Left lung (tissue), 10 donors: ENCODE measurements around the gene MIEF2. TPM values are rescaled to one million over a fixed set of nuclear protein-coding genes. Genes with fewer than 3 reads are reported as not detected.

Experiments
- ATAC-seq: fragments of 200-7000 bp; cut with Tn5 transposase; one replicate; pipeline ENCODE4 v1.9.1; 2020; ENCODE audit warnings: moderate library complexity
- DNase-seq, 4 donors: peaks; one replicate each; pipeline ENCODE4 v3.0.0-alpha.2; 2013 to 2020
- H3K27ac ChIP-seq, 2 donors: fragments of 200-600 bp; sonication (generic) in 1 of 2; one replicate each; pipeline versions ENCODE4 v1.5.0 to v1.8.0; 2020 to 2021
- H3K27me3 ChIP-seq, 2 donors: fragments of 200-600 bp; sonication (generic) in 1 of 2; one replicate each; pipeline versions ENCODE4 v1.5.0 to v1.8.0; 2020 to 2021
- H3K36me3 ChIP-seq, 2 donors: fragments of 200-600 bp; sonication (generic) in 1 of 2; one replicate each; pipeline versions ENCODE4 v1.5.0 to v1.8.0; 2020 to 2021
- H3K4me1 ChIP-seq, 2 donors: fragments of 200-600 bp; one replicate each; pipeline ENCODE4 v1.8.0; 2021
- H3K4me3 ChIP-seq, 2 donors: fragments of 200-600 bp; sonication (generic) in 1 of 2; one replicate each; pipeline versions ENCODE4 v1.5.0 to v1.8.0; 2020 to 2021; ENCODE audit warnings: mild to moderate bottlenecking in 1 of 2
- H3K9me3 ChIP-seq, 2 donors: fragments of 200-600 bp; sonication (generic) in 1 of 2; one replicate each; pipeline versions ENCODE4 v1.5.0 to v1.8.0; 2020 to 2021
- CTCF ChIP-seq, 2 donors: fragments of 200-600 bp; sonication (generic) in 1 of 2; IDR thresholded peaks; one replicate each; pipeline versions ENCODE4 v1.5.0 to v1.8.0; 2021; ENCODE audit warnings: antibody characterized with exemption in 2 of 2
- intact Hi-C, 2 donors: fragments of 100-400 bp; cut with DNase I; formaldehyde crosslinking; loops; one replicate each; pipeline versions ENCODE4 v1.11.2 to v1.14.2; 2022
- polyA plus RNA-seq, 6 donors: library from polyadenylated mRNA; unstranded; fragments of 120-200 nt; gene quantifications; one replicate each; pipeline ENCODE4 v1.2.1, GENCODE V29; 2013; ENCODE audit not compliant: insufficient read length in 6 of 6
- total RNA-seq, 2 donors: library from RNA; stranded (reverse); fragmentation: NEBNext Ultra II Directional; extraction: Animal tissue kit (Norgen Biotek cat#: 25700); gene quantifications; one replicate each; pipeline ENCODE4 v1.2.1, GENCODE V29; 2021
- donor health status: DM: no; HTN: yes; CAD: no.
- donor health status: DM: no; HTN: no; CAD: no.

Gene MIEF2
- total and polyA plus RNA-seq, 8 donors, result 8.3 to 16.3 (median 11.1) TPM

GRCh38 chr17:18245038-18245776 lies 15.3 kb upstream of the MIEF2 start:
- Histone ChIP-seq H3K4me3 (no peak overlapping the region), H3K9me3 (no peaks in the 10 kb centered on the region), H3K36me3 (peaks cover 0 to 95% of the 10 kb centered on the region in 2 donors), H3K4me1 (peaks cover 0 to 17% of the 10 kb centered on the region in 2 donors), H3K27ac (no peak overlapping the region), H3K27me3 (no peaks in the 10 kb centered on the region)
- ATAC-seq, result no peak
- intact Hi-C loops, result no loop called here
- no peak for TF ChIP-seq CTCF (IDR thresholded peaks at IDR 0.05)
- no peak for DNase-seq

GRCh38 chr17:18246109-18246725 lies 14.2 kb upstream of the MIEF2 start:
- intact Hi-C loops, result no loop called here
- H3K4me1 ChIP-seq, result peaks cover 0 to 17% of the 10 kb centered on the region in 2 donors
- no peak overlapping the region for H3K4me3 ChIP-seq
- no peak for ATAC-seq
- TF ChIP-seq CTCF (IDR thresholded peaks at IDR 0.05), result no peak
- H3K9me3 ChIP-seq, result no peaks in the 10 kb centered on the region
- H3K36me3 ChIP-seq, result peaks cover 0 to 96% of the 10 kb centered on the region in 2 donors
- H3K27me3 ChIP-seq, result no peaks in the 10 kb centered on the region
- H3K27ac ChIP-seq, result no peak overlapping the region
- no peak for DNase-seq

- Histone ChIP-seq H3K36me3 (peaks cover 0 to 96% of the 10 kb centered on the region in 2 donors), H3K27me3 (no peaks in the 10 kb centered on the region), H3K4me3 (peak overlapping the region in 1 of 2 donors; percentile 13), H3K4me1 (peaks cover 0 to 17% of the 10 kb centered on the region in 2 donors), H3K9me3 (no peaks in the 10 kb centered on the region), H3K27ac (no peak overlapping the region)
- ATAC-seq (peak; percentile 88), DNase-seq (peak in 3 of 4 donors; percentile 23 to 71 (median 68))
- TF ChIP-seq CTCF (IDR thresholded peaks at IDR 0.05), result no peak
- intact Hi-C loops, result no loop called here
Measured at GRCh38 chr17:18246880-18247612, 13.4 kb upstream of the MIEF2 start.

- DNase-seq (no peak), ATAC-seq (peak; percentile 1)
- Histone ChIP-seq H3K9me3 (no peaks in the 10 kb centered on the region), H3K36me3 (peaks cover 0 to 97% of the 10 kb centered on the region in 2 donors), H3K27ac (peak overlapping the region in 1 of 2 donors; percentile 33), H3K27me3 (no peaks in the 10 kb centered on the region), H3K4me1 (peaks cover 0 to 17% of the 10 kb centered on the region in 2 donors), H3K4me3 (no peak overlapping the region)
- no peak for TF ChIP-seq CTCF (IDR thresholded peaks at IDR 0.05)
- intact Hi-C loops, result no loop called here
Measured at GRCh38 chr17:18247613-18248001, 12.9 kb upstream of the MIEF2 start.

GRCh38 chr17:18248300-18248731 lies 12.1 kb upstream of the MIEF2 start:
- Histone ChIP-seq H3K4me3 (no peak overlapping the region), H3K27me3 (no peaks in the 10 kb centered on the region), H3K27ac (peak overlapping the region in 1 of 2 donors; percentile 33), H3K9me3 (no peaks in the 10 kb centered on the region), H3K36me3 (peaks cover 0 to 100% of the 10 kb centered on the region in 2 donors), H3K4me1 (peaks cover 0 to 17% of the 10 kb centered on the region in 2 donors)
- peak; percentile 35 to 67 for TF ChIP-seq CTCF (IDR thresholded peaks at IDR 0.05)
- intact Hi-C loops, result no loop called here
- DNase-seq (peak in 2 of 4 donors; percentile 59 to 73), ATAC-seq (peak; percentile 71)
